HG02840 (cell line): ENCODE measurements around the gene ATP6V0D1.
"Not testable (repeated sequence)": the region's sequence is repeated elsewhere in the genome, so short reads cannot be mapped to it uniquely, and the experiment has no call there.

ENCODE experiments used
- ATAC-seq: cut with Tn5 transposase; IDR thresholded peaks from one replicate; pipeline ENCODE4 v1.9.1; 2021; ENCODE audit warnings: mild to moderate bottlenecking, moderate library complexity, moderate number of reproducible peaks; ENCODE audit not compliant: unreplicated experiment, low FRiP score

The ATP6V0D1 gene

DNA sequence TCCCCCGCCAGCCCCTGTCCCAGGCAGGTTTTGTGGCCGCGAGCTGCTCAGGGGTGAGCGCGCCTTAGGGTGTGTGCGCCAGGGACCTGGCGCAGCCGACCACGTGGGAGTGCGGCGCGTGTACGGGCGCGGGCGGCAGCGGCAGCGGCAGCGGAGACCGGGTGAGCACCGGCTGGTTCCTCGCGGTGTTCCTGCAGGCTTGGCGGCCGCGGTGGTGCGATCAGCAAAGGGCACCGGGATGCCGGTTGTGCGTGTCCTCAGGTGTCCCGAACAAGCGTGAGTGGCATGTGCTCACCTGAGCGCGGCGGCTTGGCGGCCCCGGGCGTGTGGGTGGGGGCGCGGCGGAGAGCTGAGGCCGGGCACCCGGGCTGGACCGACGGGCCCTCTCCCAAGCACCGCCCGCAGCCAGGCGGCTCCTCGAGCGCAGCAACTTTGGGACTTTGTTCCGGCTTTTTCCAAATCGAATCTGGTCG lies 50.4 kb downstream of the ATP6V0D1 start:
- no peak for ATAC-seq

DNA sequence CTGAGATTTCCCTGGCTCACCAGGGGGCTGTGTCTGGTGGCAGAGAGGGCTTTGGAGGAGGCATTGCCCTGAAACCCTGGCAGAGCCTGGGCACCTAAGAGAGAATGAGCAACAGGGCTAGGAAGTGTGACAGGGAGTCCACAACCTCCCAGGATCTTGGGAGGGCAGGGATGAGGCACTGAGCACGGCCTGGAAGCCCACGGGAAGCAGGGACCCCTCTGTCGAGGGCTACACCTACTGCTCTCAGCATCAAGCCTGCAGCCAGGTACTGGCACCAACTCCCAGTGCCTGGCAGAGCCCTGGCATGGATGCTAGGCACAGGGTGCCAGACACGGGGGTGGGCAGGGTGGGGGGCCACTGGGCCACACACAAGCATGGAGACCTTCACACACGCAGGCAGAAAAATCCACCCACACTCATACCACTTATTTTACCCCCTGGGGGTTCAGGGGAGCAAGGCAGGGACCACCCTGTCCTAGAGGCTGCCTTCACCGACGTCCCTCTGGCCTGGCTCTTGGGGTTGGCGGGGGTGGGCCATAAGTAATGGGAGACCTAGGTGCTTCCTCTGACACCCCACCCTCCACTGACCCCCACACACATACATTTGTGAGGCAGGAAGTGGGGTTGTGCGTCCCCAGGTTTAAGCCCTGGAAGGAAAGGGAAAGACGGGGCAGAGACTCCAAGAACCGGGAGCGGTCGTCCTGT lies 51.0 kb downstream of the ATP6V0D1 start:
- no peak for ATAC-seq

DNA sequence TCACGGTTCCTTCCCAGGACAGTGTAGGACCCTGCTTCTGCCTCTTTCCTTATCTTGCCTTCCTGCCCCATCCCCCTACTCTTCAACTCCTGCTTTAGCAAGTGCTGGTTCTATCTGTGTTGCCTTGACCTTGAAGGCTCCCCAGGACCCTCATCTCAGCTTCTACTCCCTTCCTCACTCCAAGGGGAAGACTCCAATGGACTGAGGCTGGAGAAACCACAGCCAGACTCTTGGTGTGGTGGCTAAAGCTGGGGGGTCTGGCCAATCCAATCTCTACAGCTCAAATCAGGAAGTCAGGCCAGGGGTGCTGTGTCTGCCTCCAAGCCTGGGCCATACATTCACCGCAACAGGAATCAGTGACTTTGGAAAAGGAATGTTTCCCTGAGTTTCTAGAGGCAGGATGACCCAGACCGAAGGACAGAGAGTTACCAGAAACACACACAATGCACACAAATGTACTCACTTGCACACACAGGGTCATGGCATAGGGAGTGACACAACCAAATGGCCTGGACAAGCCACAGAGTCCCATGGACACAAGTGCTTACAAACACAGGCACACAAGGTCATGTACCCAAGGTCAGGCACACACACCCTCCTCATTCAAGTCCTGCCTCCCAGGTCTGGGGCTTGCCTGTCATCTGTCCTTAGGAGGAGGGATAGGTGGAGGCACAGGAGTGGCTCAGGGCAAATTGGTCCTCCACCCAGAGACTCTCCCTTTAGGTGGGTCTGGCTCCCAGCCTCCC lies 51.7 kb downstream of the ATP6V0D1 start:
- ATAC-seq = no peak

DNA sequence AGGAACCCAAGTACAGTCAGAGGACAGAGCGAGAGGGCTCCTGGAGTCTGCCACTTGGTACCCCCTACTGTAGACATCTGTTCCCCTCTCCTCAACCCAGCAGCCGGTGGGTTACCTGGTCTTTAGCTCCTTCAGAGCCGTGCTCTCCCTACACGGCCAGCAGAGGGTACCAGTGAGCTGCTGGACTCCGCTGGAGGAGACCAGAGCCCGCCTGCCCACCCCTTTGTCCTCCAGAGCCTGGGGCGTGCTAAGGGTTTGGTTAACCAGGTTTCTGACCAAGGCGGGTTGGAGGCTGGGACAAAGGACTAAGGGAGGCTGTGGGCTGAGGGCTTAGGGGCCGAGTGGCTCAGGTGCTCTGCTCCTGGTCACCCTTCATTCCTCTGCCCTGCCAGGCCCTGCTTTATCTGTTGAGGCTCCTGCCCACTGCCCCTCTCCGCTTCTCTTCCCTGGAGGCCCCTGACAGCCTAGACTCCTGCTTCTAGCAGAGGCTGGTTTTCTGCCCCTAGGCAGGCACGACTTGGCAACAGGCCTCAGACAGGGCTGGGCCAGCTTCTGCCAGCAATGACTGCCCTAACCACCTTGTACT lies 52.7 kb downstream of the ATP6V0D1 start:
- ATAC-seq = no peak

DNA sequence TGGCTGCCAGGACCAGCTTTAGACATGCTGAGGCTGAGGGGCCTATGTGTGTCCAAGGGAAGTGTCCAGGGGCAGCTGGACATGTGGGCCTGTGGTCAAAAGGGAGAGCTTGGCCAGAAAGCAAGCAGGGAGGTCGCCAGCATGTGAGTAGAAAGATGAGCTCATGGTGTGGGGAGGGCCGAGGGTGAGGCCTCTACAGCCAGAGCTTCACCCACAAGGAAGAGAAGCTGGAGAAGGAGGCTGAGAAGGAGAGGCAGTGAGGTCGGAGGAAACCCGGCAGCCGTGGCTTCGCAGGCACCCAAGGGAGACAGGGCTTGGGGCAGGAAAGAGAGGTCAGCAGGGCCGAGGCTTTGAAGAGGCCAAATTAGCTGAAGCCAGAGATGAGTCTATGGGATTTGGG lies 54.0 kb downstream of the ATP6V0D1 start:
- ATAC-seq = no peak

DNA sequence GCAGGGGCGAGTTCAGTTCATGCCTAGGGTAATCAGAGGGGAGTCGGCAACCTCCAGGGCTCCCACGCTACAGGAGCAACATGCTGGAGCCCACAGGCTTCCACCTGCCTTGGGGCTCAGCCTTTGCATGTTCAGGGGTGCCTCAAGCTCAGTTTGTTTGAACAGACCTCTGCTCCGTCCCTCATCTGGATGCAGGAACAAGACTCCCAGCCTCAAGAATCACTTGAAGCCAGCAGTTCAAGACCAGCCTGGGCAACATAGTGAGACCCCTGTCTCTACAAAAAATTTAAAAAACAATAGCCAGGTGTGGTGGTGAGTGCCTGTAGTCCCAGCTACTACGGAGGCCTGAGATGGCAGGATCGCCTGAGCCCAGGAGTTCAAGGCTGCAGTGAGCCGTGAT lies 54.9 kb downstream of the ATP6V0D1 start:
- no peak for ATAC-seq

DNA sequence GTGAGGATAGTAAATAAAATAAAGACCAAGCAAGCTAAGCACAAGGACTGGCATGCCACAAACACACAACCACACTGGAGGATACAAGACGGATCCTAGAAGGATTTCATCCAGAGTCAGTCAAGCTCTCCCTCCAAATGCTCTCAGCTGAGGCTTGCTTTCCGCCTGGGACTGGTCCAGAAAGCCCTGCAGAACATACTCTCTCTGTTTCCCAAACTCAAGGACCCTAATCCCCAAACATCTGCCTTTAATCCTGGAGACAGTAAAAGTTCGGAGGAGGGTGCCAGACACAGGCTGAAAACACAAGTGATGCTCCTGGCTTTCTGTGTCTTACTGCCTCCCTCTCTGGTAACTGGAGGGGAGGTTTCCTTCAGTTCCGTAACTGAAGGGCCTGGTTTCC lies 55.4 kb downstream of the ATP6V0D1 start:
- ATAC-seq = no peak

DNA sequence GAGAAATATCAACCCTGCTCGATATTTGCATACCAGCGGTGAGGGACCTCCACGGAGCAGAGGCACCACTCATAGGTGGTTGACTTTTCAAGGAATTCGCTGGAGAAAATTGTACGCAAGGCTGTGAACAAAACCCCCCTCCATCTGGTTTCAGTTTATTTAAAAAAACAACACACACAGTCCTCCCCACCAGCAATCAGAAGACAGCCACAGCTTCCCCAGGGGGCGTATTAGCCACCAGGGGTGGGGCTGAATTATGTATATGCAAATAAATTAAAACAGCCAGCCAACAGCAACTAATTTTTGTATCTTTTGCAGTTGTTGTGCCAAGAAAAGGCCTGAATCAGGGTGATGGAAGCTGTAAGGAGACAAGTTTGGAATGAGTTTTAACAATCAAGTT lies 55.9 kb downstream of the ATP6V0D1 start:
- ATAC-seq = no peak

DNA sequence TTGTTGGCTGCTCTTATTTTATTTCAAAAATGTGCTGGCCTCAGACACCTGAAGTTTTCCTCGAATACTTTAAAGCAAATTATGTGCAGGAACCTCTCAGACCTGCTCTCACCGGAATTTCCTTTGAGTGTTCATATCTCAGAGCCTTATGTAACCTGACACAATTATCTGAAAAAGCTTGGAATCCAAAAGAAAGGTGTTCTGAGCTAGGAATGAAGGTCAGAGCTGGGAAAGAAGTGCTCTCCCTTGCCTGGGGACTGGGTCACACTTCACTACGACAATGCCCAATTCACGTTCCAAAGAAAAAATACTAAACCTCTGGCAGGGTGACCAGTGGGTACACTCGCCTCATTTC lies 56.7 kb downstream of the ATP6V0D1 start:
- no peak for ATAC-seq

DNA sequence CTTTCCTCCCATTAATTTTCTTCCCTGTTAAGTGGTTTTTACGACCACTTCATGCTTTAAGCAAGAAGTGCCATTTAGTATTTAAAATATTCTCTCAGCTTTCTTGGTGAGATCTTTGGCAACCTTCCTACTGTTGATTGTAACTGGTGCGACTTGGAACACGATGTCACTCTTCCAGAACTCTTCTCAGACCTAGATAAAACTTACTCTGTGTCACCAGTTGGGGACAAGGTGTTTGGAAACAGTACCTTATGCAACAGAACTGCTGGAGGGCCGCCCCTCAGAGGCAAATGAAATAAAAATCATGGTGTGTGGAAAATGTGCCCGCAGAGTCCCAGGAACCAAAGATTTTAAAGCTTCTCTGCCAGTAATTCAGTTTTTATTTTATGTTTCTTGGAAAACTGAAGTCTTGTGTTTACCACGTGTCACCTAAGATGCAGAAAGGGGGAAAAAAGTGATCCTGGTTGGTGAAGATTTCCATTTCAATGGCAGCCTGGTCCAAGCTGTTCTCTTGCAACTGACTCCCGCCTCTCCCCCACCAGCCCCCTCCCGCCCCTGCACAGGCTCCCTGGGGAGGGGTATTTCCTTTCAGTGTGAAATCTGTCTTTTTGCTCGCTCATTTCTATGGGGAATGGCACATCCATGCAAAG lies 57.2 kb downstream of the ATP6V0D1 start:
- no peak for ATAC-seq

DNA sequence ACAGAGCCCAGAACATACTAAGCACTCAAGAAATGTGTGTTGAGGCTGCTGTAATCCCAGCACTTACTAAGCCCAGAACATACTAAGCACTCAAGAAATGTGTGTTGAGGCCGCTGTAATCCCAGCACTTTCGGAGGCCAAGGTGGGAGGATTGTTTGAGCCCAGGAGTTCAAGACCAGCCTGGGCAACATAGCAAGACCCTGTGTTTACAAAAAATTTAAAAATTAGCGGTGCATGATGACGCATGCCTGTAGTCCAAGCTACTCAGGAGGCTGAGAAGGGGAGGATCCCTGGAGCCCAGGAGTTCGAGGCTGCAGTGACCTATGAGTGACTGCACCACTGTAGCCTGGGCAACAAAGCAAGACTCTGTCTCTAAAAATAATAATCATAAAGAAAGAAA lies 57.9 kb downstream of the ATP6V0D1 start:
- ATAC-seq = no peak

DNA sequence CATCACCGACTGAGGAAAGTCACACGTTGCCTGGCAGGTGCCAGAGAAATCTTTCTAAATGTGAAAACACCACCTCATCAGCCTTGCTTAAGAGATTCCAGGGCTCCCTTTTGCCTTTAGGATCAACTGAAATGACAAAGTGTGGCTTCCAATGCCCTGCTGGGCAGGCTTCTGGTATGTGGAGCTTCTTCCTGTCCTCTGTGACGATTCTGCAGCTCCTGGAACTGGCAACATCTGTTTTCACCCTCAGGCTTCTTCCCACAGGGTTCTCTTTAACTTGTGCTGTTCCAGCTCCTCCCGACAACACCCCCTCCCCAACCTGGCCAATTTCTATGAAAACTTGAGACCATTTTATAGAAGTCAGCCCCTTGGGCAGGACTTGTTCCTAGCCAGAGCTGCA lies 59.9 kb downstream of the ATP6V0D1 start:
- no peak for ATAC-seq

DNA sequence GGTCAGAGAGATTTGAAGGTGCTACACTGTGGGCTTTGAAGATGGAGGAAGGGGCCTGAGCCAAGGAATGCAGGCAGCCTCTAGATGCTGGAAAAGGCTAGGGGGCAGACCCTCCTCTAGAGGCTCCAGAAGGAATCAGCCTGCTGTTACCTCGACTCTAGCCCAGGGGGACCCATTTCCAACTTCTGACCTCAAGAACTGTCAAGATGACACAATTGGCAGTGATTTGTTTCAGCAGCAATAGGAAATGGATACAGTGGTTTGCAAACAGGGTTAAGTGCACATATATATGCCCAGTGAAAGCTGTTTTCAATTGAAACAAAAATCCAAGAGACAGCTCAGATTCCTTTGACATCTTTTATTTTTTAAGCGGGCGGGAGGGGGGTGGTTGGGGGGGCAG lies 61.0 kb downstream of the ATP6V0D1 start:
- no peak for ATAC-seq

DNA sequence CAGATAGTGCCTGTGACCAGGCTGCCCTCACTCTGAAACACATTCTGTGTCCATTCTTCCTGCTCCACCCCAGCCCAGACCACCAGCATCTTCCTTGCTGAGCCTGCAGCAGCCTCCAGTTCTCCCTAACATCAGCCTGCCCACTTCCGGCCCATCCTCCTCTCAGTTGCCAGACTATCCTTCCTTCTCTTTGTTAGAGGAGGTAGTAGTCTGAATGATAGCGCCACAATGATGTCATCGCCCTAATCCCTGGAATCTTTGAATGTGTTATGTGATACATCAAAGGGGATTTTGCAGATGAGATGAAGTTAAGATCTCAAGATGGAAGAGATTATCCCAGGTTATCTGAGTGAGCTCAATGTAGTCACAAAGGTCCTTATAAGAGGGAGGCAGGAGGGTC lies 61.5 kb downstream of the ATP6V0D1 start:
- no peak for ATAC-seq

DNA sequence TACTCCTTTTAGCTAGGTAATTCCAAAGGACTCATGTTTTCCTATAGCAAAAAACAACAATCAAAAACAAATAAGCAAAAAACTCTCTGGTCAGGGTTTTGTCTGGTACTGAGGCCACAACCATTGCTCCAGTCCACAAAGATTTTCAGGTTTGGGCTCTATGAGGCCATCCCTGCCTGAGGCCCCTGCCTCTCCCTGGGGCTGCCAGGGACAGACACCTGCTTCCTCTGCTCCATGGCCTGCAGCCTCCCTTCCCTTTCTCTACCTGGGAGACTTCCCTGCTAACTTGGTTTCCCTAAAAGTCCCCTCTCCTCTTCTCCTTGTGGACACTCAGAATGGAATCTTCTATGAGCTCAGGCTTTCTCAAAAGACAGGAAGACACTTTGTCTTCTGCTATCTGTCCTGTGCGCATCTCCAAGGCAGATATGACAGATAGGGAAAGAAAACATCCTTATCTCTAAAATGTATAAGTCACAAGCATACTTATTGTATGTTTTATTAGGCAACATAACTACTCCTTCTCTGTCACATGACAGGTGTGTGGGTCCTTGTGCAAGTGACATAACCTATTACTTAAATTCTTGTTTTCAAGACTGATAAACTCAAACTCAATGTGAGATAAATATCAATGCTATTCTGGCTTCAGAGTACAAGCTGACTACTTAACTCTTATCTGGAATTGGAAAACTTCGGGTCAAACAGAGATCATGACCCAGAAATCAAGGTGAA lies 63.5 kb downstream of the ATP6V0D1 start:
- no peak for ATAC-seq

DNA sequence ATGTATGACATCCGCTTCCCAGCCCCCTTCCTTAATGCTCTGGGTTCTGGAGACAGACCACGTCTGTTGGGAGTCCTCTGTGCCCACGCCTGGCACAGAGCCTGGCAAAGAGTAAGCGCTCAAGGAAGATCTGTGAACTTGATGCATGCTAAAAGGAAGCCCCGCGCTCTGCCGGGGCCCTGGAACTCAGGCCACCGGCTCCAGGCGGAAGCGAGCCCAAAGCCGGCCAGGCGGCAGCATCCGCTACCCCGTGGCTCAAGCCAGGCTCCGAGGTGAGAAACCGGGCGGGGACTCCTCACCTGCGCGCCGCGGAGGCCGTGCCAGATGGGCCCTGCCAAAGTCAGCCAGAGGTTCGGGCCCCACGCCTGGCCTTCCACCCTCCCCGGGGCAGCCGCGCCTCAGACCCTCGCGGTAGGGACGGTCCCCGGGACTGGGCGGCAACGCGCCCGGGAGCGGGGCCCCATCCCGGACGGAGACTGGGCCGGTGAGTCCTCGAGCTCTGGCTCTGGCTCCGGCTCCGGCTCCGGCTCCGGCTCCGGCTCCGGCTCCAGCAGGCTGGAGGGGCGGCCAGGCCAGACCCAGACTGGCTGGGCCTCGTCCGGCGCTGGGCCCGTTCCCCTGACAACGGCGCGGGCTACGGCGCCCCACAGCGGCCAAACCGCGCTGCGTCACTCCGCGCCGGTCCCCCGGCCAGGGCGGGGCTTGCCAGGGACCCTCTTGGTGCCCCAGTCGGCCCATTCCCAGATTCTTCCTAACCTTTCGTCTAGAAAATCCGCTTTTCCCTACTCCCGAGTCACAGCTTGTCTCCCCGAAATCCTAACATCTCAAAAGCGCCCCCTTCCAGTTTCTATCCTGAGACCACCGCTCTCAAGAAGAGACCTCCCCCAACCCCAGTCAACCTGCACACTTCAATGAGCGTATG lies 64.8 kb downstream of the ATP6V0D1 start, which contains the start of gene ZDHHC1:
ZDHHC1 (minus strand) TSS at position 606 of the 922 bp plus-strand sequence. CDS start 8,702 bp downstream, outside the sequence.
- peak; percentile 68 for ATAC-seq

DNA sequence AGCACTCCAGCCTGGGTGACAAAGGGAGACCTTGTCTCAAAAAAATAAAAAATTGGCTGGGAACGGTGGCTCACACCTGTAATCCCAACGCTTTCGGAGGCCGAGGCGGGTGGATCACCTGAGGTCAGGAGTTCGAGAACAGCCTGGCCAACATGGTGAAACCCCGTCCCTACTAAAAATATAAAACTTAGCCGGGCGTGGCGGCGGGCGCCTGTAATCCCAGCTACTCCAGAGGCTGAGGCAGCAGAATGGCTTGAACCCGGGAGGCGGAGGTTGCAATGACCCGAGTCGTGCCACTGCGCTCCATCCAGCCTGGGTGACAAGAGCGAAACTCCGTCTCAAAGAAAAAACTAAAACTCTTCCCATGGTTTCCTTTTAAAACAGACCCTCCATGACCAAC lies 65.5 kb downstream of the ATP6V0D1 start:
- ATAC-seq = not testable (repeated sequence)

DNA sequence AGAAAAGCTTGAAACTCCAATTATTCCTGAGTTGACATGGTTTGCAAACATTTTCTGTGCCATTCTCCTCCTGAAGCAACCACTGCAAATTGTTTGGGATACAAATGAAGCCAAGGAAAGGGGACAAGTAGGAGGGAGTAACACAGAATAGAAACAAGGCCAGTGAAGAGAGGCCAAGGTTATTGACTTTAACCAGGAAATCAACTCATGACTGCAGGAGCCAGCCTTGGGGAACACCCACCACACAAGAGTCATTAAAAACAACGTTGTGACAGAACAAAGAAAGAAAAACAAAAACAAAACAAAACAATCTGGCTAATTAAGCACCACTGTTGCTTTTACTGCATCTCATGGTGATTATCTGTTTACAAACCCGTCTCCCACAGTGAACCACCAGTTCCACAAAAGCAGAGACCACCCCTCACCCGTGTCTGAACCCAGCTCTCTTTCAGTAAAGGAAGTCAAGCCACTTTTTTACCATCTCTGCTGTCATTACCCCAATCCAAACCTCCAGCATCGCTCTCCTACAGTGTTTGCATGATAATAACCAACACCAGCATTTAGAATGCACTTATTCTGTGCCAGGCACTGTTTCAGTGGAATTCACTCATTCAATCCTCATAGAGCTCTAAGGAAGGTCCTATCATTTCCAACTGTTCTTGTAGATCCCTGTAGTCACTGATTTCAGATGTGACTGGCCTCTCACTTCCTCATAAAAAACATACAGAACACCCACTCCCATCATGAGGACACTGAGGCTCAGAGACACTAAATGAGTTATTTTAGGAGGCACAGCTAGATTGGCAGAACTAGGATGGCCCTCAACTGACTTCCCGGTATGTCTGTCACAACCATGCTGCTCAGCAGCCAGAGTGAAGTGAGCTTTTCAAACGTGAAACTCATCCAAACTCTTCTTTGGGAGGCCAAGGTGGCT lies 66.7 kb downstream of the ATP6V0D1 start:
- ATAC-seq = no peak
